ENCODE data around the gene RMRP.

RMRP gene

DNA sequence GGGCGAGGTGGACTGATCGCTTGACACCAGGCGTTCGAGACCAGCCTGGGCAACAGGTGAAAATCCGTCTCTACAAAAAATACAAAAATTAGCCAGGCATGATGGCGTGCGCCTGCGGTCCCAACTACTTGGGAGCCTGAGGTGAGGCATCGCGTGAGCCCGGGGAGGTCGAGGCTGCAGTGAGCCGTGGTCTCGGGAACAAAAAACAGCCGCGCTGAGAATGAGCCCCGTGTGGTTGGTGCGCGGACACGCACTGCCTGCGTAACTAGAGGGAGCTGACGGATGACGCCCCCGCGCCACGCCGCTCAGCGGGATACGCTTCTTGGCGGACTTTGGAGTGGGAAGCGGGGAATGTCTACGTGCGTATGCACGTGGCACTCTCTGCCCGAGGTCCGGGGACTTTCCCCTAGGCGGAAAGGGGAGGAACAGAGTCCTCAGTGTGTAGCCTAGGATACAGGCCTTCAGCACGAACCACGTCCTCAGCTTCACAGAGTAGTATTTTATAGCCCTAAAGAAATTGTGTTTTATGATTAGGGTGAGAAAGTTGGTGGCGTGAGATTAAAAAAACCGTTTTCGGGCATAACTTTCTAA is at the start of gene RMRP:
RMRP (minus strand) TSS at position 474 of the 591 bp plus-strand sequence.
- peak; percentile 97 for DNase-seq

DNA sequence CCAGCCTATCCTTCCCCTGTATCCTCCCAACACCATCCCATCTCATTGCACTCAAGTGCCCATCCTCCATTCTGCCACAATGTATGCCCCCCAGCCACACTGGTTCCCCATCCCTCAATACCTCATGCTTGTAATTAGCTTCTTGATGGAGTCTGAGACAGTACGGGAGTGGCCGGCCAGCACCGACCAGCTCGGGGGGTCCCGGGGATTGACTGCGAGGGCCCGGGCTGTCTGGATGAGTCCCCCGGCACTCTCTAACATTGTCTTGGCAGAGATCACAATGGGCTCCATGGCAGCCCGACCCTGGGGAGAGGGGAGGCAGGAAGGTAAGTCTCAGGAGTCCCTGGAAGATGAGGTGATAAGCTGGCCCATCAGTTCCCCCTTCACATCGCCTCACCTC is 49.1 kb upstream of the RMRP start:
- DNase-seq, result no peak

DNA sequence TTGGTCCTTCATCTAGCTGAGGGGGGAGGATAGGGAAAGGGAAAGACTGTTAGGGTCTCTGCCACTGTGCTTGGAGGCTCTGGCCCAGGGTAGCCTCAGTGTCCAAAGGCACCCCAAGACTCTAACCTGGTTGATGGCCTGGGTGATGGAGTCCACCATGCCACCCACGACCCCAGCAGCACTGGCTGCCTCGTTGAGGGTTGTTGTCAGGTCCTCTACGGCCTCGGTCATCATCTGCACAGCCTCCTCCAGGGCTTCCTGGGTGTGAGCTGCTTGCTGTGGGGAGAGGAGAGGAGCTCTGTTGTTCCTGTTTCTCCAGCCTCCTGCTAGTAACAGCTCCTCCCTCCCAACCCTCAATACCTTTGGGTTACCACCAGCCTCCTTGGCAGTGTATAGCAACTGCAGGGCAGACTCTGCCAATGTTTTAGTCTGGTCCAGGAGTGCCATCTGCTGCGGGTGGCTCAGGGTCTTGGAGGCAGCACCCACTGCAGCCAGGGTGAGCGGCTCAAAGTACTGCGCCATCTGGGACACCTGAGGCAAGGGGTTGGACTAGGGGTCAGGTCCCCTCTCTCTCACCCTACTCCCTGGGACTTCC is 48.1 kb upstream of the RMRP start:
- DNase-seq, result no peak

DNA sequence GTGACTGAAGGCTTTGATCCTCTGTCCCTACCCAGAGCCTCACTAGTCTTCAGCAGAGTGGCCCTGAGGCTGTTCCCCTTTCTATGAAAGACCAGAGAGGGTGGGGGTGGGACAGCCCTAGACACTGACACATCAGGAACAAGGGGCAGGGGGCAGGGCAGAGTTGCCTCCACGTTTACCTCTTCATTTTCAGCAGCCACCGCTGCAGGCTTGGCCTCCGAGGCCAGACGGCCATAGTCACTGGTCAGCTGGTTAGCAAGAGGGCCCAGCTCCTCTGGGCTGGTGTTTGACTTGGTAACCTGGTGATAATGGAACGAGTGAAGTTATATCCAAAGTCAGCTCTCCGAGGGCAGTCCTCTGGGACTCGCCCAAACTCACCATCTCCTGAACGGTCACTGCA is 47.6 kb upstream of the RMRP start:
- no peak for DNase-seq

DNA sequence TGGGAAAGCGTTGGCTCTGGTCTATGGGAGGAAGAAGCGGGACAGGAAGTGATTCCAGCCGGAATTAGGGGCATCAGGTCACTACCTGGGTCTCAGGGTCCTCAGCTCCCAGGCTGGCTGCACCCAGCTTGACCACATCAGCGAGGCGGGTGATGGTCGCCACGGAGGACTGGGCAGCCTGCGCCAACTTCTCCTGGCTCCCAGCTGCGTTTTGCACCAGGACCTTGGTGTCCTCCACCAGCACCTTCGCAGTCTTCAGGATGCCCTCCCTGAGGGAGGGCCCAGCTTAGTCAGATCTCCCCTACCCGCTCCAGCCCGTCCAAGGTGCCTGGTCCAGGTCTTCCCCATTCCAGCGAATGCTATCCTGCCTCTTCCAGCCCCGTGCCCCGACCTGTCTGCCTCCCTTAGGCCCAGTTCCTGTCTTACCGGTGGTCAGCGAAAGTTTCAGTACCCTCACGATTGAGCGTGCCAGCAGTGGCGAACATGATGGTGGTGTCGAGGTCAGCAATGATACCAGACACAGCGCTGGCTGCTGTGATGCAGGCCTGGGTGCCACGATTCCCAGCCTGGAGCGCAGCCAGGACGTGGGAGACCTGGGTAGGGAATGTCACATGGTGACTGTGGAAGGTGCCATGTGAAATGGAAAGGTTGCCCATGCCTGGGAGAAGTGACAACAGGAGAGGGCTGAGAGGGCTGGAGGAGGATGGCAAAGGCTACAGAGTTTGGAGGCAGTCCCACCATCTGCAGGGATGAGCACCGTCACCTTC is 46.3 kb upstream of the RMRP start:
- no peak for DNase-seq

DNA sequence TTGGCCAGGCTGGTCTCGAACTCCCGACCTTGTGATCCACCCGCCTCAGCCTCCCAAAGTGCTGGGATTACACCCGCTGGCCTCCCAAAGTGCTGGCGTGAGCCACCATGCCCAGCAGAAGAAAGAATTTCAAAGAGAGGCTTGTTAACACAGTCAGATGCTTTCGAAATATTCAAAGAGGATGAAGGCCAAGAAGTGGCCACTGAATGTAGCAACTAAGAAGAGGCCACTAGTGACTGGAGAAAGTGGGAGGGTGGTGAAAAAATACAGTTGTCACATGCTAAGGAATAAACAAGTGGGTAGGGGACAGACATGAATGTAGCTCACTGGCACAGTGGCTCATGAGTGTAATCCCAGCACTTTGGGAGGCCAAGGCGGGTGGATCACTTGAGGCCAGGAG is 44.9 kb upstream of the RMRP start:
- no peak for DNase-seq

DNA sequence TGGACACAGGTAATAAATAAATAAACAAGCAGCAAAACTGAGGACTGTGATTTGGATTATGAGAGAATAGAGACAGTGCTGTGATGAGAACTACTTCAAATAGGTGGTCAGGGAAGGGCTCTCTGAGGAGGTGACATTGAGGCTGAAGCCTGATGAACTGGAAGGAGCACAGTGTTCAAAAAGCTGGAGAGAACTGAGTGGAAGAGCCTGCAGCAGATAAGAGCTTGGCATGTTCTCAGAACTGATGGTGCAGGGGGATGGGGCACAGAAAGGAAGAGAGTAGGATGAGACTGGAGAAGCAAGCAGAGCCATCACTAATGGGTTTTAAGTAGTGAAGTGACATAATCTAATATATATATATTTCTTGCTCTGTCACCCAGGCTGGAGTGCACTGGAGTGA is 43.1 kb upstream of the RMRP start:
- no peak for DNase-seq

DNA sequence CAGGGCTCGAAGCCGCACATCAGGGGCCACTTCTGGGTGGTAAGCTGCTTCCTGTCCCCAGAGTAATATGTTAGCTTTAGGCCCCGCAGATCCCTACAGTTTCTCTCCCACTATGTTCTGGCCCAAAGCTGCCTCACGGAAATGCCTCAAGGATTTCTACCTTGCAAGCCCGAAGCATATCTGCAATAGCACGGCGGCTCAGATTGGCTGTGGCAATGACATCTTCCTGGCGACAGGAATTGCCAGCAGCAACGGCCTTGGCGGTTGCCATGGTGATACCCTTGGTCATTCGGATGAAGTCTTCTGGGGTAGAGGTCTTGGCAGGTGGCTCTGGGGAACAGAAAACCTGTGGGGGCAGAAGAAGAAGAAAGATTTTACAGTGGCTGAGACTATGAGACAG is 42.2 kb upstream of the RMRP start:
- DNase-seq, result no peak

DNA sequence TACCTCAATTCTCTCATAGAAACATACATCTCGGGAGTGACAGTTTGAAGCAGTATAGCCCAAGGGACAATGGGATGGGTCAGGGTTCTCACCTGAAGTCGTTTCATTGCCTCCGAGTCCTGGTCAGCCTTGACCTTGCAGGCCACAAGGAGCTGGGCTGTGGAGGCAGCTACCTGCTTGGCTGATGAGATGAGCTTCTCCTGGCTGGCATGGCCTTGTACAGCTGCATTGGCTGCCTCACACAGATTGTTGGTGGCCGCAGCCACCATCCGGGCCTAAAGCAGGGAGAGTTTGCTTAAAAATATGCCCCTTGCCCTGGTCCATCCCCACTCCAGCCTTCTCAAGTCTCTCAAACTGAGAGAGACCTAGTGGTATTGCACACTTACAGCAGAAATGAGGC is 40.4 kb upstream of the RMRP start:
- DNase-seq, result no peak

DNA sequence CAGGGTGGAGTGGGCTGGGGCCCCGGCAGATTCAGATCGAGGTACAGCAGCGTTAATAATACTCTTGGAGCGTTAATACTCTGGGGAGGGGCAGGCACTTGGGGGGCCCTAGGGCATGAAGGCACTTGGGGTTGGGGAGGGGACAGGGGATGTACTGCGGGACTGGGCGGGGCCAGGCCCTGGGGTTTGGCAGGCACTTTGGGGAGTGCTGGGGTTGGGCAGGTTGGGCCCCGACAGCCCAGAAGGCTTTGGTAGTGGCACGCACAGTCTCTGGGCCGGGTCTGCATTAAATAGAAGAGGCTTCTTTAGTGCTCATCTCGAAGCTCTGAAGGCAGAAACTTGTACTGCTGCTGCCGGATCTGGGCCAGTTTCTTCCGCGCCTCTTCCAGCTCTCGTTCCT is 39.7 kb upstream of the RMRP start:
- DNase-seq, result no peak

DNA sequence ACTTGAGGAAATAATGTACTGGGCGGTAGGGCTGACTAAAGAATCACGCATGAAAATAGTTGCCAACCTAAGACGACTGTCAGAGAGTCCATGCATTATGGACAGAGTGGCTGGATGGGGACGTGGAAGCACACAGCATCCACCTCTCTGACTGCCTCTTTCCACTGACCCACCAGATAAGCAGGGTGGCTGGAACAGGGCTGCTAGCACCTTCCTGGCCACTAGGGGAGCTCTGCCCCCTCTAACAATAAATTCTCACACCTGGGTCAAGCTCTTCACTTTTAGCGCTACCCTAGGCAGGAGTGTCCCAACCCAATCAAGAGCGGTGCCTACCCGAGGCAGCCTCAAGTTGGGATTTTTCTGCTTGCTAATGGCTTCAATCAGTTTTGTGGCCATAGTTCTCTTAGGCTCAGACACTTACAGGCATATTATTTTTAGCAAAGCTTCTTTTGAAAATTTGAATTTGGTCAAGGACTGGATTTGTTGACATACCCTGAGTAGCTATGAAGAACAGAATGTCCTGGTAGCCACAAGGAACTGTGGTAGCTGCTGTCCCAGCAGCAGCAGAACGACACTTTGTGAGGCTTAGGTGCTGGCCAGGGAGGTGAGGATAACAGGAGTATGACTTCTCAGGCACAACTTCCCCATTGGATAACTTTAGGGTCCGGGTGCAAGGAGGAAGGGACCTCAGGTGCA is 38.8 kb upstream of the RMRP start:
- DNase-seq, result peak; percentile 29

DNA sequence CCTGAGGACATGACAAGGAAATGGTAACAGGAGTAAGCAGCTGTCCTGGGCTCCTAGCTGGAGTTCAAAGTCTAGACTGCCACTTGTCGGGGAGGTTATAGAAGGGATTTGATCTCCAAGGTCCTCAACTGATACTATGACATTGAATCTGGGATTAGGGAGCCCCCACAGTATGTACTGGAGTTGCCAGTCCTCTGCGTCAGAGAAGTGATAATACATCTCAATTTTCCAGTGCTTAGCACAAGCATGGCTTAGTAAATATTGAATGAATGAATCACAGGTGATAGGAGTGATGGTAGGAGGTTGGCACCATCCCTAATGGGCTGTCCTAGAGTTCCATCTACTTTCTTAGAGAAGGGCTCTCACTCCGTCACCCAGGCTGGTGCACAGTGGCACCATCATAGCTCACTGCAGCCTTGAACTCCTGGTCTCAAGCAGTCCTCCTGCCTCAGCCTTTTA is 38.2 kb upstream of the RMRP start:
- no peak for DNase-seq

DNA sequence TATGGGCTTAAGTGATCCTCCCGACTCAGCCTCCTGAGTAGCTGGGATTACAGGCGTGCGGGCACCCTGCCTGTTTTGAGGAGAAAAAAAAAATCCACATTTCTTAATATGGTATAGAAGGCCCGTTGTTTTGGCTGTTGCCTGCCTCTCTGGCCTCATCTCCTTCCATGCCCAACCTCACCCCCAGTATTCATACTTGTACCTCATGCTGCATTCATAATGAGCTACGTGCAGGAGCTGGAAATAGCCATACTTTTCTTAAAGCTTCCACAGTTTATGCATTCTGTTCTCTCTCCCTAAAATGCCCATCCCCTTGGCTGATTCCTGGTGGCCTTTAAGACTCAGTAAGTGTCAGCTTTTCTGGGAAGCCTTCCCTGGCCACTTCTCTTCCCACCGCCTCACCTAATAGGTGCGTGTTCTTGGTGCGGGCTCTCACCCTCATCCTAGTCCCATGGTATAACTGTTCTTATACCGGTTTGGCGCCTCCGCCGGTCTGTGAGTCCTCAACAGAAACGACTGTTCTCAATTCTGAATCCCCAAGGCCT is 34.0 kb upstream of the RMRP start:
- no peak for DNase-seq

DNA sequence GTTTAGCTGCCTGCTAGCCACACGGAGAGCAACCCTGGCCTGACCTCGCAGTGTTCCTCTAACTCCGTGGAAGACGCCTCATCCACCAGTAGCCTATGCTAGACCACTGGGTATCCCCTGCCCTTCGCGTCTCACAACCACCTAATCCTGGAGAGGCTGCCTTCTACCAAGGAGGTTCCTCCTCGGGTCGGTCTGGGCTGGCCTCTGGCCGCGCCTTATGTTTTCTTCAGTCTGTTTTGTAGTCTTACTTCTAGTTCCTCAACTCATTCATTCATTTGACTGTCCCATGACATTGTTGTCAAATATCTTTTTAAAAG is 33.5 kb upstream of the RMRP start:
- DNase-seq, result no peak

DNA sequence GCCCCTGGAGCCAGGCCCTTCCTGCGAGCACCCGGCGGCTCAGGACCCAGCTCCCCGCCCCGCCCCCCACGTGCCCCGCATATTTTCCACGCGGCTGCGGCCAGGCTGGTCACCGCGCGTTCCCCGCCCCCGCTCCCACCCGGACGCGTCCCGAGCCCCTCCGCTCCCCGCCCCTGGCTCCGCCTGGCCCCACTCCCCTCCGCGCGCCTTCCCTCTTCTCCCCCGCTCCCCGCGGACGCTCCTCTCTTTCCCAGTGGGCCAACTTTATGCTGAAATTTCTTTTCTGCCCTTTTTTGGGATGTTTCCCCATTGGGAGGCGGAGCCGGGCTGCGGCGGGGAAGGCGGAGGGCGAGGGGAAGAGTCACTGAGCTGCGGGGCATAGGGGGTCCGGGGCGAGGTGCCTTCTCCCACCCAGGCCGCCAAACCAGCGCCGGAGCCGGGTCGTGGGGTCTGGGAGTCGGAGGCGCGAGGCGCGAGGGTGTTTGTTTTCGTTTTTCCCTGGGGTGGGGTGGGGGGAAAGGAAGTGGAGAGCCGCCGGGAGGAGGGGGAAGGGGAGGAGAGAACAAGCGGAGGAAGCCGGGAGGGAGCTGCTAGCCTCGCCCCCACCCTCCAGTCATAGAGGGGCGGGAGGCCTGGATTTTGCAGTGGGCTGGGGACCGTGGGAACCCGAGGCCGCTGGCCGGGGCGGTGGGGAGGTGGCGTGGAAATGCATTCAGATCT is 33.0 kb upstream of the RMRP start:
- DNase-seq, result no peak

DNA sequence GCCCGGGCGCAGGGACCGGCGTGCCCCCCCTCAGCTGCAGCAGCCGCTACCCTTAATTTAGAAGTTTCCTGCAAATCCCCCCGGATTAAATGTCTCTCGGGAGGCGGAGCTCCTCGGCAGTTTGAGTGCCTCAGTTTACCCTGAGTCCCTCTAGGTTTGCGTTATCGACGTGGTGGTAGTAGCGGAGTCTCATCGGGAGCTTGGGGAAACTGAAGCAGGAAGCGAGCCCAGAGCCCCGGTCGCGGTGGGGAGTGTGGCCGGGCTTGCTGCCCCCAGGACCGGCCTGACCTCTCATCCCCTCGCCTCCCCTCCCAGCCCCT is 32.4 kb upstream of the RMRP start:
- DNase-seq, result no peak

DNA sequence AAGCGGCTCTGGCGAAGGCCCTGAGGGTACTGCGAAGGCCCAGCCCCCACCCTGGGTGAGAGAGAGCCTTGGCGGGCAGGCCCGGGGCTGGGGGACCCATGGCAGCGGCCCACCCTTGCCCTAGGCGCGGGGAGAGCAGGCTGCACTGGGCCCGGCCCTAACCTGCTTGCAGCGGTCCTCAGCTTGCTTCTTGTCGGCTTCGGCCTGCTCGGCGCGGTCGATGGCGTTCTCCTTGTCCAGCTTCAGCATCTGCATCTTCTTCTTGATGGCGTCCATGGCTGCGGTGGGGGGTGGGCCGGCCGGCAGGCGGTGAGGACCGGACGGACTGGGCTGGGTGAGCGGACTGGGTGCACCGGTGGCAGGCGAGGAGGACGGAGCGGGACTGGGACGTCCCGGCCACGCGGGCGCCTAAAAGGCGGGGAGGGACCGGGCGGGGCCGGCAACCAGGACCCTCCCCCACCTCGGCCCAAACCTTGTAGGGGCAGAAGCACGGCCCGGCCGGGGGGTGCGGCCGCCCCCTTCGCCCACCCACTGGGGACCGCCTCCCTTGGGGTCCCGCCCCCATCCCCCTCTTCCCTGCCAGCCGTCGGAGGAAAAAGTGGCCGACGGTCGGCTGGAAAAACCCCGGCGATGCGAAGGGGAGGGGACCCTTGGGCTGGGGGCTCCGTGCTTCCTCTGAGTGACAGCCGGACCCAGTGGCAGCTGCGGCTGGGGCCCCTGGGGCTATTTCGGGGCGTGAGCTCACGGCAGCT is 31.9 kb upstream of the RMRP start, which contains the start of gene TPM2:
TPM2 (minus strand) TSS at position 384 of the 752 bp plus-strand sequence; CDS start at position 276, 108 bp downstream.
- DNase-seq, result no peak

DNA sequence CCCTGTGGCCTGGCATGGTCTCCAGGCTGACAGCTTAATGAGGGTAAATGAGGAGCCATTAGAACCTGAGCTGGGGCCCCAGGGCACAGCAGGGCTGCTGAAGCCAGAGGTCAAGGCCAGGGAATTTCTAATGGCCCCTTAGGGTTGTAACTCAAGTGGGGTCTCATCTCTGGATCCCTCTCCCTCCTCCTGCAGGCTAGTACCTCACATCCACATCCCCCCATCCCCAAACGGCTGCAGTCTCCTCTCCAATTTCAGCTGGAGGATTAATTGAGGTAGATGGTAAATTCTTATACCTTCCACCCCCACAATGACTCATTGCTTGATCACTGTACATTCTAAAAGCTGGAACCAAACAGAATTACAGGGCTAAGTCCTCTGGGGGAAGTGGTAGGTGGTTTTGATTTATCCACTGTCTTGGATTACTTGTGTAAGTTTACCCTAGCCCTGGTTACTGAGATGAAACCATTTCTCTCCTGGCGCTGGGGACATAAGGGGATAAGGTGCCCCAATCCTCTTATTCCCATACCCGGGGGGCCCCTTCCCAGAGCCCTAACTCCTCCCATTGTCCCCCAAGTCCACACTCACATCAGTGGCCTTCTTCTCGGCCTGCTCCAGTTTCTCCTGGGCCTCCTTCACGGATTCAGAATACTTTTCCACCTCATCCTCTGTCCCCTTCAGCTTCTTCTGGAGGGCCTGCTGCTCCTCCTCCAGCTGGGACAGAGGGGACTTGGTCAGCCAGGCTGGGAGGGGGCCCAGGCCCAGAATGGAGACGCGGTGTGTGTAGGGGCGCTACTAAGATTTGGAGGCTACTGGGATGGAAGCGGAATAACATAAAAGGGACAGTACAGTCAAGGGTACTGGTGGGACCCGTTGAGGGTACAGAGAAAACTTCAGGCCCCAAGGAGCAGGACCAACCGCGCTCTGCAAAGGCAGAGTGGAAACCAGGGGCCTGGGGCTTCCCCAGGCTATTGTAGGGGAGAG is 31.0 kb upstream of the RMRP start:
- no peak for DNase-seq

DNA sequence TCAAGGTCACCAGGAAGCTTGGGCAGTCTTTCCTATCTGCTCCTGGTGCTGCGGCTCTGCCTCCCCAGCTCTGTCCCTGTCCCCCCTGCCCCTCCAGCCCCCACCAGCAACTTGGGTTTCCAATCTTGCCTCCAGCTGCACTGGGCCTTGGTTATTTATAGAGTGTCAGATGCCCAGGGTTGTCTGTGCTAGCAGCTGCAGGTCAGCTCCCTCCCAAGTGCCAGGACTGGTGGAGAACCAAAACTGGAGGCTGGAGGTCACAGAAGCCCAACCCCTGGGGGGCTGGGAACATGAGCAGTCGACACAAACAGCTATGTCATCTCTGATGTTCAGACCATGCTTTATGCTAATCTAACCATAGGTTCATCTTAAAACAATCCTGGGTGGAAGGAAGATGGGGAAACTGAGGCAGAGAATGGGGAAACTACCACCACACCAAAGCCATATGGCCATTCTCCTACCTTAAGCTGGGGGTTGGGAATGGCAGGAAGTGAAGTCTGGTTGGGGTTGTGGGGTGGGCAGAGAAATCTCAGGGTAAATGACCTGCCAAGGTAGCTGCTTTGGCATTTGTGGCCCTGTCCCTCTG is 30.2 kb upstream of the RMRP start:
- no peak for DNase-seq

DNA sequence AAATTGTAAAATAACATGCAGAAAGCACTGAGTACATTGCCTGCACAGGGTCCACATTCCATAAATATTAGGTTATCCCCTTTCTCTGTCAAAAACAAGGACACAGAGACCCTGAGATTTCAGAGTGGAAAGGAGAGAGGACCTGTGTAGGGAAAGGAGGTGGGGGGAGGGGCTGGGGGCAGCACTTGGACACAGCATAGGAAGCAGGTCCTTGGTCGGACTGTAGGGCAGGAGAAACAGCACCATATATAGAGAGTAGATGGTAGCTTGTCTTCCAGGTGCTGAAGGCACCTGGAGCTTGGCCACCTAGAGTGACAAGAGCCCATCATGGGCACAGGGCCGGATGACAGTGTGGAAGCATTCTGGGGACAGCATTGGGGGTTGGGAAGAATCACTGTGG is 29.5 kb upstream of the RMRP start:
- no peak for DNase-seq
